Skeletal muscle tissue (tissue), 4 donors: ENCODE data around the gene PPP2R5E. TPM values are rescaled to one million over a fixed set of nuclear protein-coding genes. Genes with fewer than 3 reads are reported as not detected.
"Not testable (repeated sequence)": the region's sequence is repeated elsewhere in the genome, so short reads cannot be mapped to it uniquely, and the experiment has no call there.

Experiments used
- H3K27ac ChIP-seq: one replicate; pipeline ENCODE4 v1.7.0; 2013; ENCODE audit warnings: mild to moderate bottlenecking, low read depth, low read length, inconsistent platforms
- H3K27me3 ChIP-seq, 3 donors: one replicate each; pipeline ENCODE4 v1.7.0; 2013; ENCODE audit warnings: low read length in 3 of 3; ENCODE audit not compliant: control insufficient read depth in 3 of 3, insufficient read depth in 3 of 3
- H3K36me3 ChIP-seq, 3 donors: one replicate each; pipeline ENCODE4 v1.7.0; 2013; ENCODE audit warnings: low read length in 3 of 3; ENCODE audit not compliant: control insufficient read depth in 3 of 3, insufficient read depth in 3 of 3
- H3K4me1 ChIP-seq, 3 donors: one replicate each; pipeline ENCODE4 v1.7.0; 2013; ENCODE audit warnings: low read length in 3 of 3, mild to moderate bottlenecking in 3 of 3; ENCODE audit not compliant: control insufficient read depth in 3 of 3, insufficient read depth in 3 of 3
- H3K4me3 ChIP-seq, 3 donors: one replicate each; pipeline ENCODE4 v1.7.0; 2013; ENCODE audit warnings: low read length in 3 of 3
- H3K9ac ChIP-seq, 3 donors: one replicate each; pipeline ENCODE4 v1.7.0; 2013; ENCODE audit warnings: low read length in 3 of 3, mild to moderate bottlenecking in 3 of 3, moderate library complexity in 2 of 3, low read depth in 1 of 3
- H3K9me3 ChIP-seq, 3 donors: one replicate each; pipeline ENCODE4 v1.7.0; 2013; ENCODE audit warnings: low read length in 3 of 3; ENCODE audit not compliant: control insufficient read depth in 3 of 3
- total RNA-seq: library from RNA; depleted of rRNA; stranded (reverse); fragments of >200 nt; gene quantifications from one replicate; pipeline ENCODE4 v1.2.3, GENCODE V29; 2014
- donor health status: Osteomylitis.

Gene PPP2R5E
- total RNA-seq, 1 donor from 2014 or later = 11.0 TPM

DNA sequence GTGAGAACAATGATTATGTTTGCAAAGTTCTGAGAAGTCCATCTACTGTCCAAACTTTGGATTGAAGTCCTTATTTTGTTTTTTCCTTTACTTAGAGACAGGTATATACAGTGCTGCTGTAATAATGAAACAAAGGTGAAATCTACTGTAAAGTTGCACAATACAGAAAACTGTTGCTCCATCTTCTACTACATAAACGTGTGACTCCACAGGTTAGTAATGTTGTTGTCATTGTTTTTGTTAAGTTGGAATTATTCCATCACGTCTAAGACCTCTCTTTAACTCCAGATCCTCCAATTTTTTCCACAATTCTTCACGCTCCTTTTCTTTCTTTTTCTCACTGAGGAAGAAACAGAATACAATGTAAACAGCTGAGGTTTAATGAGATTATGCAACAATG, 167.4 kb downstream of the PPP2R5E start:
- Histone ChIP-seq H3K9me3 (no peaks in the 10 kb centered on the region), H3K27ac (no peak overlapping the region), H3K4me3 (no peak overlapping the region), H3K27me3 (no peaks in the 10 kb centered on the region), H3K9ac (no peak overlapping the region), H3K4me1 (no peaks in the 10 kb centered on the region), H3K36me3 (peaks cover 0 to 14% (median 12%) of the 10 kb centered on the region in 3 donors)

DNA sequence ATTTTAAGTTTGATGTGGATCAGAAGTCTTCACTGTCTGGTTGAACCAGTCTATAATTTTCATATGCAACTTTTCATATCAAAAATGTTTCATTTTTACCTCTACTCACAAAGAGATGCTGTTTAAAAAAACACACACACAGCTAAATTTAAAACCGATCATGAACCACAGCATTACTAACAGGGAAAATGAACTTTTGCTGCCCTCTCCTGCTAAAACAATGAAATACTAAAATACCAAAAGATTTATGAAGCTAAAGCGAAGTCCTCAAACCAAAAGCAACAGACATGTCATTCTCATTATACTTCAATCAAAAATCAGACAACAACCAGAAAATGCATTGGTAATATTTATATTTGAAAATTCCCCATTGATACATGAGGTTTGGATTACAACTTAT, 171.6 kb downstream of the PPP2R5E start:
- H3K9ac ChIP-seq, H3K9me3 ChIP-seq: not testable (repeated sequence)

DNA sequence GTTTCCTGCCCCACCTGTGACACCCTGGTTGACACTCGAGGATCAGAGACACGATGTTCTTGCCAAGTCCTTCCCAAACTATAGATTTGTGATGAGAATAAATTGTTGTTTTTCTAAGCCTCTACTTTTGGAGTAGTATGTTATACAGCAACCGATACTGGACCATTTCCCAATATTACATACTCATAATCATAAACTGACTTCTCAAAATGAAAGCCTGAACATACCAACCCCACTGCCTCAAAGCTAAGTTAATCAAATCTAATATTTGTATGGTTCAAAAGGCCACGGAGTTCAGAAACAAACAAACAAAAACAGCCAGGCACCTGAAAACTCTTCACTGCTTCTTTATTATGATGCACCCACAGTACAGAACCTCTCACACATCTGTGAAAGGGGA, 172.1 kb downstream of the PPP2R5E start:
- Histone ChIP-seq H3K27ac (no peak overlapping the region), H3K4me3 (no peak overlapping the region), H3K36me3 (peaks cover 0 to 12% (median 8%) of the 10 kb centered on the region in 3 donors), H3K9me3 (no peaks in the 10 kb centered on the region), H3K9ac (no peak overlapping the region), H3K27me3 (no peaks in the 10 kb centered on the region), H3K4me1 (no peaks in the 10 kb centered on the region)

More for the DNA sequence above, 171.6 kb downstream of the PPP2R5E start:
- H3K4me3 ChIP-seq, H3K4me1 ChIP-seq, H3K27ac ChIP-seq, H3K27me3 ChIP-seq: not testable (repeated sequence)
- H3K36me3 ChIP-seq = peaks cover 0 to 12% (median 8%) of the 10 kb centered on the region in 3 donors

DNA sequence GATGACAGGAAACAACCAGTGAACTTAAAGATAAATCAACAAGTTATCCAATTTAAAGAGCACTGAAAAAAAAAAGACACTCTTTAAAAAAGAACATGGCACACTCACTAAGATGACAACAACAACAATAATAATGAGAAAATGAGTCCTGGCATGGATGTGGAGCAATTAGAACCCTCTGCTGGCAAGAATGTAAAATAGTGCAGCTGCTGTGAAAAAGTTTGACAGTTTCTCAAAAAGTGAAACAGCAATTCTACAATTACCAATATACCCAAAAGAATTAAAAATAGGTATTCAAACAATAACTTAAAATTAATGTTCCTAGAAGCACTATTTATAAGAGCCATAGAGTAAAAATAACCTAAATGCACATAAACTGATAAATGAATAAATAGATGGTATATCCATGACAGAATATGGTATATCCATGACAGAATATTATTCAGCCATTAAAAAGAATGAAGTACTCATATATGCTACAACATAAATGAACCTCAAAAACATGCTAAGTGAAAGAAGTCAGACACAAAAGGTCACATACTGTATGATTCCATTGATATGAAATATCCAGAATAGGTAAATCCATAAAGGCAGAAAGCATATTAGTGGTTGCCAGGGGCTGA, 175.3 kb downstream of the PPP2R5E start:
- Histone ChIP-seq H3K9ac (no peak overlapping the region), H3K9me3 (no peaks in the 10 kb centered on the region), H3K27me3 (no peaks in the 10 kb centered on the region), H3K4me1 (no peaks in the 10 kb centered on the region), H3K36me3 (peaks cover 0 to under 1% (median 0%) of the 10 kb centered on the region in 3 donors), H3K4me3 (no peak overlapping the region), H3K27ac (no peak overlapping the region)

DNA sequence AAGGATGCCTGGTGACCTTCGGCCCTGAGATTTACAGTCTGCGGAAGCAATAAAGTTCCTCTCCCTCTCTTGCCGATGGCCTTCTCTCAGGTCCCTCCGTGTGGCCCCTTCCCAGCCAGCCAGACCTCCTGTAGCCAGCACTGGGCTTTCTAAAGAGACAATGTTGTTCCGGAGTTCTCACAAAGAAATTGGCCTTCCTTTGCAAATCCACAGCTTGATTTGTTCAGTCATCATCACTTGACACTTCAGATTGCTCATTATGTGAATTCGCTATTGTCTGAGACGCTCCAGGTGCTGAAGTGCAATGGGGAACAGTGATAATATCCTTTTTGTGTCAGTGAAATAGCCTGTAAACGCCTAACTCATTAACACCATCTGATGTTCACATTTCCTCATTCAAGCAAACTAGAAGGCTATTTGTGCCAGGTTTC, 180.8 kb downstream of the PPP2R5E start:
- Histone ChIP-seq H3K4me1 (no peaks in the 10 kb centered on the region), H3K27me3 (no peaks in the 10 kb centered on the region), H3K27ac (no peak overlapping the region), H3K36me3 (no peaks in the 10 kb centered on the region), H3K9ac (no peak overlapping the region), H3K9me3 (no peaks in the 10 kb centered on the region), H3K4me3 (no peak overlapping the region)

DNA sequence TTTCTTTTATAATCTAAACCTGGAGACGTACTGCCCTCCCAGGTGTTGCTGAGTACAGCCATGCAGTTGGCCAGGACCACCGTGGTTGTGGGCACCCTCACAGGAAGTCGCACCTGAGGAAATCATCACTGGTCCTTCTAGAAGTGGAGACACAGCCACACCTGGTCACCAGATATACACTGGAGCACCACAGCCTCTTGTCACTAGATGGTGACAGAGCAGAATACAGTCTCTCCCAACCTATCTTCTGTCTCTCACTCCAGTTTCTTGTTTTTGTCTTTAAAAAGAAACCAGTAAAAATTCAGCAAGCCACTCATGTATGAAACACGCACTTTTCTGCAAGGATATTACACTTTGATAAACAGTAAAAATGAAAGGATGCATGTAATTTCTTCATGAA, 181.4 kb downstream of the PPP2R5E start:
- Histone ChIP-seq H3K27ac (no peak overlapping the region), H3K9me3 (no peaks in the 10 kb centered on the region), H3K9ac (no peak overlapping the region), H3K27me3 (no peaks in the 10 kb centered on the region), H3K36me3 (no peaks in the 10 kb centered on the region), H3K4me3 (no peak overlapping the region), H3K4me1 (no peaks in the 10 kb centered on the region)

DNA sequence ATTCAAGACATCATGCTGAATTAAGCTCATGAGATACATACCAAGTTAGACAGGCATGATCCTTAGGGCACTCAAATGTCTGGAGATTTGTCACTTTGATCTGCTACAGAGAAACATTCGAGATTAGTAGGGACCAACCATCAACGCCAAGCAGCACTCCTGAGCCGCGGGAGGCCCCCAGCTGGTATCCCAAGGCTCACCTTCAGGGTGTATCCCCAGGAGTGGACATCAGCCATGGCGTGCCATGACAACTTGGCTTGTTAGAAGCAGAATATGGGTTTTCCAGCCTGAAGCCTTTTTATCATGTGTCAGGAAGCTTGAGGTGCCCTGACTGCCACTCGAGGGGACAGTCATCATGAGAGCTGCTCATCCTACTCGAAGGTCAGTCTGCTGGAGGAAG, 185.3 kb downstream of the PPP2R5E start:
- no peaks in the 10 kb centered on the region for H3K9me3 ChIP-seq
- no peak overlapping the region for H3K9ac ChIP-seq
- H3K4me3 ChIP-seq = no peak overlapping the region
- no peaks in the 10 kb centered on the region for H3K36me3 ChIP-seq
- no peaks in the 10 kb centered on the region for H3K4me1 ChIP-seq
- no peaks in the 10 kb centered on the region for H3K27me3 ChIP-seq
- no peak overlapping the region for H3K27ac ChIP-seq

DNA sequence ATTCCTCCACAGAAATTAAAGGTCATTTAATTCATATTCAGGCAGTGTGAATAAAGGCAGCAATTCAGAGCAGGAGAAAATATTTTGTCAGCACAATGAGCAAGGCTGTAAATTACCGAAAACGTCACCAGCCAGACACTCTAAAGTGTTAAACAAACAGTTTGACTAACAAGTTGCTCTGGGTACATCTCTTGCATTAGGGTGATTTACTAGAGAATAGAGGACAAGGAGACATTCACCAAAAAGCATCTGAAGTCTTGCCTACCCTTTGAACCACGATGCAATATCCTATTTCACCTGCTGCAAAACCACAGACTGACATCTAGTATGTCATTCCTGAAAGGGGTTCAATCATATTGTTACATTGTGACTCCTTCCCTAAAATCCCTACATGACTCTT, 197.4 kb downstream of the PPP2R5E start:
- no peak overlapping the region for H3K9ac ChIP-seq
- no peaks in the 10 kb centered on the region for H3K36me3 ChIP-seq
- no peaks in the 10 kb centered on the region for H3K4me1 ChIP-seq
- no peaks in the 10 kb centered on the region for H3K27me3 ChIP-seq
- H3K4me3 ChIP-seq = no peak overlapping the region
- no peak overlapping the region for H3K27ac ChIP-seq
- H3K9me3 ChIP-seq = no peaks in the 10 kb centered on the region

DNA sequence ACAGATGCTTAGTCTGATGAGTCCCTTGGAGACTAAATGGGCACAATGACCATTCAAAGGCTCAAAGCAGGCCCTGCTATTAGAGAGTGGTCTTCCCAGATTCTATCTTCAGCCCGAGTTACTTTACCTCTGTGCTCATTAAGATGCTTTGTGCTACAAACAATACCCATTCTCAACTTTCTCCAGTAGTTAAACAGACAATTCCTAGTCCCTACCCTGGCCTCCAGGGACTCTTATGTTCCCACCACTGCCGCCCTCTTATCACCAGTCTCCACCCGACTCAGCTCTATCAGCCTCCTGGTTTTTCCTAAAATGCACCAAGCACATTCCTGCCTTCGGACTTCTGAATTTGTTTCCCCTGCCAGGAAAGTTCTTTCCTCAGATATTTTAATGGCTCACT, 198.8 kb downstream of the PPP2R5E start:
- H3K9me3 ChIP-seq = no peaks in the 10 kb centered on the region
- no peak overlapping the region for H3K4me3 ChIP-seq
- H3K27ac ChIP-seq = no peak overlapping the region
- H3K9ac ChIP-seq = no peak overlapping the region
- no peaks in the 10 kb centered on the region for H3K36me3 ChIP-seq
- no peaks in the 10 kb centered on the region for H3K4me1 ChIP-seq
- H3K27me3 ChIP-seq = no peaks in the 10 kb centered on the region

DNA sequence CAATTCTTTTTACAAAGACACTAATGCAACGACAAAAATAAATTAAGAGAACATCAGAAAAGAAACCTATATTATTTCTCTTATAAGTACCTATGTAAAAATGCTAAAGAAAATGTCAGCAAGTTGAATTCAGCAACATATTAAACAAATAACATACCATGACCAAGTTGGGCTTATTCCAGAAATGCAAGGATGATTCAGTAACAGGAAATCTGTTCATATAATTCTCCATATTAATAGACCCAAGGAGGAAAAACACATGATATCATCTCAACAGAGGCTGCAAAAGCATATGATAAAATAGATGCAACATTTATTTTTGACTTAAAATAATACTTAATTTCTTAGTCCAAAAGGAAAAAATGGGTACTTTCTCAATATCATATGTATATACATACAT, 199.3 kb downstream of the PPP2R5E start:
- Histone ChIP-seq H3K36me3 (no peaks in the 10 kb centered on the region), H3K27me3 (no peaks in the 10 kb centered on the region), H3K4me3 (no peak overlapping the region), H3K9ac (no peak overlapping the region), H3K9me3 (no peaks in the 10 kb centered on the region), H3K27ac (no peak overlapping the region), H3K4me1 (no peaks in the 10 kb centered on the region)
